Measurements from ENCODE around the gene DENND1A.

- TF ChIP-seq EZH2 (IDR thresholded peaks at IDR 0.05; ENCODE audit: low read depth, unreplicated experiment) (no peak), CTCF (conservative IDR thresholded peaks at IDR 0.05; ENCODE audit: low read depth in 2 of 2) (no peak), ETS1 (IDR thresholded peaks at IDR 0.05) (no peak)
Observed at GRCh38 chr9:123361731-123362510, 568.0 kb downstream of the DENND1A start.
